ENCODE data around the gene KLLN. TPM values are rescaled to one million over a fixed set of nuclear protein-coding genes. Genes with fewer than 3 reads are reported as not detected.

The KLLN gene
- total and polyA plus RNA-seq, 2 of the 13 experiments (the other 11 are each of a cell fraction or from before 2014, with no cell fraction given): 0.08 to 0.44 TPM

- TF ChIP-seq GTF2F1 (IDR thresholded peaks at IDR 0.05; ENCODE audit: low read length) (no peak), SETDB1 (CRISPR knock-in tag; IDR thresholded peaks at IDR 0.05; ENCODE audit: borderline replicate concordance) (no peak), ZNF746 (CRISPR knock-in tag; IDR thresholded peaks at IDR 0.05) (no peak; the same call in 1 of the 2 replicates), ZSCAN29 (CRISPR knock-in tag; conservative IDR thresholded peaks at IDR 0.05) (no peak), BATF2 (CRISPR knock-in tag; IDR thresholded peaks at IDR 0.05) (no peak), HNRNPUL1 (IDR thresholded peaks at IDR 0.05; ENCODE audit: low read depth, low read length) (no peak), U2AF2 (IDR thresholded peaks at IDR 0.05; ENCODE audit: low read depth, low read length) (no peak), GRHL1 (CRISPR knock-in tag; conservative IDR thresholded peaks at IDR 0.05) (no peak), ATF7-NPFF (CRISPR knock-in tag; IDR thresholded peaks at IDR 0.05; ENCODE audit: low read depth) (0 out of 2 replicates have a peak, but pooled peaks have one; percentile 6), CC2D1A (CRISPR knock-in tag; IDR thresholded peaks at IDR 0.05) (no peak), ZNF782 (CRISPR knock-in tag; IDR thresholded peaks at IDR 0.05; ENCODE audit: borderline replicate concordance) (no peak; the same call in 1 of the 2 replicates), ZIK1 (CRISPR knock-in tag; IDR thresholded peaks at IDR 0.05; ENCODE audit: borderline replicate concordance, low read depth) (0 out of 2 replicates have a peak, but pooled peaks have one; percentile 74), ARNT (IDR thresholded peaks at IDR 0.05) (no peak), ZNF251 (CRISPR knock-in tag; IDR thresholded peaks at IDR 0.05) (no peak), ZNF484 (CRISPR knock-in tag; IDR thresholded peaks at IDR 0.05; ENCODE audit: borderline replicate concordance, low read depth) (no peak), ZSCAN20 (CRISPR knock-in tag; IDR thresholded peaks at IDR 0.05; ENCODE audit: borderline replicate concordance) (peak; percentile 91), ZNF138 (CRISPR knock-in tag; IDR thresholded peaks at IDR 0.05; ENCODE audit: low read depth) (no peak; the same call in 1 of the 2 replicates), ZNF577 (CRISPR knock-in tag; IDR thresholded peaks at IDR 0.05; ENCODE audit: borderline replicate concordance, low read depth) (no peak), ZNF260 (CRISPR knock-in tag; IDR thresholded peaks at IDR 0.05; ENCODE audit: borderline replicate concordance, low read depth) (no peak), ZSCAN31 (CRISPR knock-in tag; IDR thresholded peaks at IDR 0.05; ENCODE audit: low read depth) (no peak), NFE2L1 (CRISPR knock-in tag; IDR thresholded peaks at IDR 0.05; ENCODE audit: borderline replicate concordance) (no peak), RERE (CRISPR knock-in tag; IDR thresholded peaks at IDR 0.05; ENCODE audit: low read depth) (no peak)
Observed at GRCh38 chr10:87817609-87818504, 45.5 kb downstream of the KLLN start, which contains the start of gene ATAD1 (continued).

Data from HepG2 (cell line).